Stimulated activated naive CD4-positive, alpha-beta T cell treated with Interleukin-2 at 50 U/mL for 16 hours (primary cell): ENCODE measurements around the gene FNIP1.
"Not testable (repeated sequence)": the region's sequence is repeated elsewhere in the genome, so short reads cannot be mapped to it uniquely, and the experiment has no call there.

Experiments
- DNase-seq: peaks from one replicate; lab custom pipeline; 2025; lab: John Stamatoyannopoulos, UW

Gene FNIP1

DNA sequence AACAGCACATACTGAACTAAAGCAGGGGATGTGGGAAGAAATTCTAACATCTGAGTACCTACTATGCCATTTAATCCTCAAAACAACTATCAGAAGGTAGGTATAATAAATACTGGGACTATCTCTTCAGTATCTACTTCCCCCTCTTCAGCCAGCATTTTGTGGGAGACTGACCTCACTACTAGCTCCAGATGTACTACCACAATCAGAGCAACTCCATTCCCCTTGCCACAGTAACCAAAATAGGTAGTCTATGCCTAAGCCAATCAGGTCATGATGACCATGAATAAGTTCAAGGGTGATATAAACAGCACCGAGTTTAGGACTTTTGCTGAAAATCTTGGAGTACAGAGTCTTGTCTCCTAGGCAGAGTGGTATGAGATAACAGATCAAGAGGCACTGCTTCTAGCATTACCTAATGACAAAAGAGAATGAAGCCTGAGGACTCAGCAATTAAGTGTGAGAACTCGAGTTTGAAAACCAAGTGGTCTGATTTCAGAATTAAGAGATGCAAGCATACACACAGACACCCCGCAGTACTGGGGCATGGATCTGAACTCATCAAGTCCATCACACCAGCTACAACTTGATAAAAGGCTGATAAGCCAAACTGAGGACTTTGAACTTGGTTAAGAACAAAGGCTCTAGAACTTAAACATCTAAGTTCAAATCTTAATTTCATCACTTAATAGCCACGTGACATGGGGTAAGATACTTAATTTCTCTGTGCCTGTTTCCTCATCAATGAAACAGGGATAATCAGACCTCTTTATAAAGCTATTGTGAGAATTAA, 9.7 kb downstream of the FNIP1 start:
- DNase-seq, result no peak

DNA sequence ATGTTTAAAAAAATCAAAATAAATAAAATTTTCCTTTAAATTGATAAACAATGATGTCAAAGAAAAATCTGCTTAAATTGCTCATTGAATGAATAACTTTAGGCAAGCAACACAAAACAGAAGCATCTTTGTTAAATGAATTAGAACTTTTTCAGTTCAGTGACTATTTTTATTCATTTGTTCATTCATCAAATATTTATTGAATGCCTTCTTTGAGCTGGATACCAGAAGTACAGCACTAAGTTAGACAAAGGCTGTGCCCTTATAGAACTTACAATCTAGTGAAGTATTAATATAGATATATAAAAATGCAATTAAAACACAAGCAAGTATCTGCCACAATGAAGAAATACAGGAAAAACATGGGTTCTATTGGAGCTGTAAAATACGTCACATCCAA, 10.8 kb downstream of the FNIP1 start:
- DNase-seq, result no peak

DNA sequence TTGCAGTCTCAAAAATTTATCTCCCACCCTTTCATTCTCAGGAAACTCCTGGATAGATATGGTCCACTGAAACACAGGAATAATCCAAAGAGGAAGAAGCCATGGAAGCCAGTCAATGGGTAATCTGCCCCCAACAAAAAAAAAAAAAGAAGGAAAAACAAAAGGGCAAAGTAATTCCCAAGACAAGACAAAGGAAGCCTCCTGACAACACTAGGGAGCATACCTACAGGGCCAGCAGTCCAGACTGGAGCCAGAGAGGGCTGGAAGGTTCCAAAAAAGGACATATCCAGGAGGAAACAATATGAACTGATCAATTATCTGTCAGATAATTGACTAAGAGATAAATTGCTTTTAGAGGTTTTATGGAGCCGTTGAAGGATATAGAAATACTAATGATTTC, 12.9 kb downstream of the FNIP1 start:
- DNase-seq, result no peak

DNA sequence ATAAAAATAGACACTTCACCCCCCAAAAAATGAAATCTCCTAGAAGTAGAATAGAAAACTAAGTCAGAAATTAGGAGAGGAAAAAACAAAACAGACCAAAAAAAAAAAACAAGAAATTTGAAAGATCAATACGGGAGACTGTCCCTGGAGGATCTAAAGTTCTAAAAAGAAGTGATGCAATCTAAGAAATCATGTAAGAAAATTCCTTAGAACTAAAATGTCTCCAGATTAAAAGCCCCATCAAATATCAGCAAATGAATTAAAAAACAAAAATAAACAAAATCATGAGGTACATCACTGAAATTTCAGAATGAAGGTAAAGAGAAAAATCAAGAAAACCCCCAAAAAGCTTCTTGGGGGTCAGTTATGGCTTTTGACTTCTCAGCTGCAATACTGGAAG, 13.5 kb downstream of the FNIP1 start:
- DNase-seq, result no peak

DNA sequence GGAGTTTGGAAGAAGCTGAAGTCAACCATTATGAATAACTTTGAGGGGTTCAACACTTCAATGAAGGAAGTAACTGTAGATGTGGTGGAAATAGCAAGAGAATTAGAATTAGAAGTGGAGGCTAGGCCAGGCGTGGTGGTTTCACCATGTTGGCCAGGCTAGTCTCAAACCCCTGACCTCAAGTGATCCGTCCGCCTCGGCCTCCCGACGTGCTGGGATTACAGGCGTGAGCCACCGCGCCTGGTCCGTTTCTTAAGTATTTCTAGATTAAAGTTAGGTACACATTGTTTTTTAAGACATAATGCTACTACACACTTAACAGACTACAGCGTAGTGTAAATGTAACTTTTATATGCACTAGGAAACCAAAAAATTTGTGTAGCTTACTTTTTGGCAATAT, 14.1 kb downstream of the FNIP1 start:
- no peak for DNase-seq

DNA sequence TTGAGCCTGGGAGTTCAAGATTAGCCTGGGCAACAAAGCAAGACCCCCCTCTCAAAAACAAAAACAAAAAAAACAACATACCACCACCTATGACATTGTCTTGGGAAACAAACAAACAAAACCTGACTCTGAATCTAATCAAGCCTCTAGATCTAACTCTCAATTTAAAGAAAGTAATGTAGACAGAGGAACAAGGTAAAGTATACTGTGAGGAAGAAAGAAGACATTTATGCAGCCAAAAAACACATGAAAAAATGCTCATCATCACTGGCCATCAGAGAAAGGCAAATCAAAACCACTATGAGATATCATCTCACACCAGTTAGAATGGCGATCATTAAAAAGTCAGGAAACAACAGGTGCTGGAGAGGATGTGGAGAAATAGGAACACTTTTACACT, 18.7 kb downstream of the FNIP1 start:
- not testable (repeated sequence) for DNase-seq

DNA sequence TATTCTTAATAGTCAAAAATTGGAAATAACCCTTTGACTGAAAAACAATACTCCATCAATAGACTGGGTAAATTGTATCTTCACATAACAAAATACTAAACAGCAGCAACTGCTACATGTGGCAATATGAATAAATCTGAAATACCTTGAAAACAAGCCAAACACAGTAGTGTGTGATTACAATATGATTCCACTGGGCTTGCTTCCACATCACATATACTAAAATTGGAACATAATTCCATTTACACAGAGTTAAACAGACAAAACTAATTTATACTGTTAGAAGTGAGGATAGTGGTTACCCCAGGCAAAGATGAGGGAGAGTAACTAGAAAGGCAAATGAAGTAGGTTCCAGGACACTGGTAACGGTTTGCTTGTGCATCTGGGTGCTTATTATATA, 20.4 kb downstream of the FNIP1 start:
- DNase-seq, result no peak

DNA sequence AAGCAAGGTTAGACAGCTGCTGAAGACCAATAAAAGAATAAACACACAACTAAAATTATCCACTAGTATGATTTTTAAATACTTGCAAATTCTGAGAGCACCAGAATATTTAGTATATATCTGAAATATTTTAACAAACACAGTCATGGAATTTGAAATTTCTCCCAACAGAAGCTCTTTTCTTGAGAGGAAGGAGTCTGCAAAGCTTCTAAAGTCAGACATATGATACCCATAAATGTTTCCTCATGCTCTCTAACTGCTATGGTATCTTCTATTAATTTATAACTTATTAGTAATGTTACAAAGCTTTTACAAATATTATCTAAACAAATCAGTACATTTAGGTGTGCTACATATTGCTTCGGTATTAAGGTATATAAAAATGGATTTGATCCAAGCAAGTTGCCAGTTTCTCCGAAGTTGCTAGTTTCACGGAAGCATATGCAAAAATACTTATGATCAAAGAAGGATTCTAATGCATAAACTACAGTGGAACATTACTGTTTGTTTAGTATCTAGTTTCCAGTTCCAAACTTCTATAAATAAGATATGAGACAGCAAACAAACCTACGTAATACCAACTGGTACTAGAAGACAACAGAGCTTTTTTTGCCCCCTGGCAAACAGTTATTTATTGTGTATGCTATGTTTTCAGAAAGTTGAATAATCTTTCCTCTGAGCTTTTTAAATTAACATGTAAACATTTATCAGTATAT, 22.0 kb downstream of the FNIP1 start:
- no peak for DNase-seq

DNA sequence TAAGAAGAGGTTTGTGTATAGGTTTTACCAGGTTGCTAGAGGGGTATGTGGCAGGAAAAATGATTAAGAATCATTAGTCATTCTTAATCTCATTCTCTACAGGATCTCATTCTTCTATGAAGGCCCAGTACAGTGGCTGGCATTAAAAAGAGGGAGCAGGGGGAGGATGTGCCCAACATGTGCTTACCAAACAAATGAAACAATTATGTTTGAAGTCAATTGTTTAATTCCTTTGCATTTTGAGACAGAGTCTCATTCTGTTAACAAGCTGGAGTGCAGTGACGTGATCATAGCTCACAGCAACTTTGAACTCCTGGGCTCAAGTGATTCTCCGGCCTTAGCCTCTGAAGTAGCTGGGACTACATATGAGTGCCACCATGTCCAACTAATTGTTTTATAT, 23.0 kb downstream of the FNIP1 start:
- no peak for DNase-seq

DNA sequence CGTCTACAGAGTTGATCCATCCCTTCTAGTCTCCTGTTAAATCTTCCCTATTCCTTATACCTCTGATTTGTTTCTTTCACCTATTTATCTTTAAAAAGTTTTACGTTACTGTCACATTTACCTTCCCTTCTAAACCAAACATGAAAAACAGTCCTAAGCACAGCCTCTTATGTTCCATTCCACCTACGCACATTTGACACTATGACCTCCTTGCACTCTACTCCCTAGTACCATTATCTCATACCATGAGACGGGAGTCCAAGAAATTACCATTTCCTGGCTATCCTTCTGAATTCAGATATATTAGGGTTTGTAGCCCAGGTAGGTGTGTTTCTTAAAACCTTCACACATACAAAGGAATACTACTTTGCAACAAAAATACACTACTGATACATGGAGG, 25.1 kb downstream of the FNIP1 start:
- DNase-seq, result no peak

DNA sequence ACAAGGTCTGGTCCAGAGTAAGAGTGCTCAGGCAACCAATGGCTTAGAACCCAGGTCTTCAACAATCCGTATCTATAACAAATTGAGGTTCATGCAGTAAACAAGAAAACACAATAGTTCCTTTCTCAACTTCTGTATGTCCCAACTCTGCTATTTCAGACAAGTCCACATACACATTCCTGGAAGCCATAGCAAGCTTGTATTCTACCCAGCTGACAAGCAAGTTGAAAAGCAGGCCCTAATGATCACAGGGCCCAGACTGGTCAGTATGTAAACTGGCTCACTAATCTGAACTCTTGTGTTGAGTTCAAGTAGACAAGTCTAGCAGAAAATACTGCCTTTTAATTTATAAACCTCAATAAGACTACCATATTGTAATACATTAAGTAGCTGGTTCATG, 26.9 kb downstream of the FNIP1 start:
- DNase-seq, result no peak

DNA sequence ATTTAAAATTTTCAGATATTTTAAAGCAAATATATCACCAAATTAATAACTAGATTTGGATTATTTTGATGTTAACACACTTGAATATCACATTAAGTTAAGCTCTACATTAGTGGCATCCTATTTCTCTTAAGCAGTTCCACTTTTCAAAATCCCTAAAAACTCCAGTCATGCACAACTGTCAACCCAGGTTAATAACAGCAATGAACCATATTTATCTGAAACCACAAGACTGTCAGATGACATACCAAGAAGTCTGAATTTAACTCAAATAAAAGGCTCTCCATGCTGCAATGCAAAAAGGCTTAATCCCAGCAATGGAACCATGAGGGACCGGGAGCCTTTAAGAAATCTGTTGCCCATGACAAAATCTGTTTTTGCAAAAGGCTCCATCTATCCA, 27.5 kb downstream of the FNIP1 start:
- no peak for DNase-seq

DNA sequence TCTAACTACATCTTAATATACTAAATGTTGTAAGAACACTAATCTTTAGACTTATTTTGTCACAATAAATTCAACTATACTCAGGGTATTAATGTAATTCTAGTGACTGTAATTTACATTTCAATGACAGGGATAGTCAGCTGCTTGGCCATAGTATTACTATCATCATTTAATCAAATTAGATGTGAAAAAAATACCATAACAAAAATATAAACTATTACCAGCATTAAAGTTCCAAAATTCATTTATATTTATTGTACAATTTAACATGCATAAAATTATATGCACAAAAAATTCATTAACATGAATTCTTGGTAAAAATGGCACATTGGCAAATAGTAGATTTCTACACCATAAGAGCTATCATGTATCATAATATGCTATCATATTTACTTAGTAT, 28.9 kb downstream of the FNIP1 start:
- DNase-seq, result no peak

DNA sequence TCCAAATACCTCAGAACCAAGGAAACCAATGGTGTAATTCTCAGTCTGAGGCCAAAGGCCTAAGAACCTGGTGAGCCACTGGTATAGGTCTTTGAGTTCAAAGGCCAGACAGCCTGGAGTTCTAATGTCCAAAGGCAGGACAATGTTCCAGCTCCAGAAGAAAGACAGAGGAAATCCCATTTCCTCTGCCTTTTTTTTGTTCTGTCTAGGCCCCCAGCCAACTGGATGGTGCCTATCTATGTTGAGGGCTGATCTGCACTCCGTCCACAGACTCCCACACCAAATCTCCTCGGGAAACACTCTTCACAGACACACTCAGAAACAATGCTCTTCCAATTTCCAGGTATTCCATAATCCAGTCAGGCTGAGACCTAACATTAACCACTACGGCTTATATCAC, 30.1 kb downstream of the FNIP1 start:
- DNase-seq, result no peak

DNA sequence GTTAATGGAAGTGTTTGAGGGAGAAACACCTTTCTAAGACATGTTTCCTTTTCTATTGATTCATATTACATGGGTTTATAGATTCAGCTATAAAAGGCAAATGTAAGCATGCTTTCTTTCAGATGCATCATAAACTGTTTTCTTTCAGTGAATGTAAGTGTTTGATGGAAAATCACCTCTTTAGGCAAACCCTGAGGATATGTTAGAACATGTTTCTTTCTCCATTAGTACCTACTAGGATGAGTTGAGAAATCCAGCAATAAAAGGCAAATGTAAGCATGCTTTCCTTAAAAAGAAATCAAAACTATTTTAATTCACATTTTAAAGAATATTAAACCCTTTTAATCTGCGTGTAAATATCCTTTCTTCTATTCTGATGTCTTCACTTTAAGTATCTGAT, 31.6 kb downstream of the FNIP1 start:
- DNase-seq, result no peak

DNA sequence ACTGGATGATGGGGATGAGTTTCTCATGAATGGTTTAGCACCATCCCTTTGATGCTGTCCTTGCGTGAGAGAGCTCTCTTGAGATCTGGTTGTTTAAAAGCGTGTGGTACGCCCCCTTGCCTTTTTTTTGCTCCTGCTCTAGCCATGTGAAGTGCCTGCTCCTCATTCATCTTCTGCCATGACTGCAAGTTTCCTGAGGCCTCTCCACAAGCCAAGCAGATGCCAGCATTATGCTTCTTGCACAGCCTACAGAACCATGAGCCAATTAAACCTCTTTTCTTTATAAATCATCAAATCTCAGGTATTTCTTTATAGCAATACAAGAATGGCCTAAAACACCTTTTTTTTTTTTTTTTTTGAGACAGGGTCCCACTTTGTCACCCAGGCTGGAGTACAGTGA, 32.8 kb downstream of the FNIP1 start:
- no peak for DNase-seq

DNA sequence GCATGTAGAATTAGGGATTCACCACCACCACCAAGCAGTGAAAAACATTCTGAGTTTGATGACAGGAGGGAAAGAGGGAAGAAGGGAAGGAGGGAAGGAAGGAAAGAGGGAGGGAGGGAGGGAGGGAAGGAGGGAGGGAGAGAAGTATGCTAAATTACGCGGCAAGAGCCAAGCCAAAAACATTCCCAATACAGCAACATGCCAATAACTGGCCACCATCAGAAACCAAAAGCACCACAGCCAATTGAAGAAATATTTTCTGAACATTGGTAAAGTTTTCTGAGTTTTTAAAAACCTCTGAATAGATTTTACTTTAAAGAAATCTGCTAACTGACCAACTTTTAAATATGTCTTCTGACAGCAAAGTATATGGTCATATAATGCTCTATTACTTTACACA, 36.0 kb downstream of the FNIP1 start:
- no peak for DNase-seq

DNA sequence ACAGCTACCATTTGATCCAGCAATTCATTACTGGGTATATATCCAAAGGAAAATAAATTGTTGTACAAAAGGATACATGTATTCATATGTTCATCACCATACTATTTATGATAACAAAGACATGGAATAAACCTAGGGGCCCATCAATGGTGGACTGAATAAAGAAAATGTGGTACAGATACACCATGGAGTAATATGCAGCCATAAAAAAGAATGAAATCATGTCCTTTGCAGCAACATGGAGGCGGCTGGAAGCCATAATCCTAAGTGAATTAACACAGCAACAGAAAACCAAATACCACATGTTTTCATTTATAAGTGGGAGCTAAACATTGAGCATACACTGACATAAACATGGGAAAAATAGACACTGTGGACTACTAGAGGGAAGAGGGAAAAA, 37.1 kb downstream of the FNIP1 start:
- DNase-seq, result no peak

DNA sequence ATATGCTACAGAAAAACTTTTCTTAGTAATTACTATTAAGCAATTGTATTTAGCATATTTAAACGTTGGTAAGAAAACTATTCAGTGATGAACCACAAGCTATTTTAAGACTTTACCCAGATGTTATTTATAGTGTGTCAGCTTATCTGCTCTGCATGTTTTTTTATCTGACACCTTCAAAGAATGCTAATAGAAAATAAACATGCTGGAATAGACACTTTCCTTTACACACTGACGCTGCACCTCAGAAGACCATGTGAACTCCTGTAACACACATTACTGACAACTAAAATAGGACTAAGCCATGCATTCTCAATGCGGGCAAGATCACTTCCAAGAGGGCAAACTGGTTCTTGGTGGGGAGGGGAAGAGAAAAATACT, 38.3 kb downstream of the FNIP1 start:
- DNase-seq, result no peak

DNA sequence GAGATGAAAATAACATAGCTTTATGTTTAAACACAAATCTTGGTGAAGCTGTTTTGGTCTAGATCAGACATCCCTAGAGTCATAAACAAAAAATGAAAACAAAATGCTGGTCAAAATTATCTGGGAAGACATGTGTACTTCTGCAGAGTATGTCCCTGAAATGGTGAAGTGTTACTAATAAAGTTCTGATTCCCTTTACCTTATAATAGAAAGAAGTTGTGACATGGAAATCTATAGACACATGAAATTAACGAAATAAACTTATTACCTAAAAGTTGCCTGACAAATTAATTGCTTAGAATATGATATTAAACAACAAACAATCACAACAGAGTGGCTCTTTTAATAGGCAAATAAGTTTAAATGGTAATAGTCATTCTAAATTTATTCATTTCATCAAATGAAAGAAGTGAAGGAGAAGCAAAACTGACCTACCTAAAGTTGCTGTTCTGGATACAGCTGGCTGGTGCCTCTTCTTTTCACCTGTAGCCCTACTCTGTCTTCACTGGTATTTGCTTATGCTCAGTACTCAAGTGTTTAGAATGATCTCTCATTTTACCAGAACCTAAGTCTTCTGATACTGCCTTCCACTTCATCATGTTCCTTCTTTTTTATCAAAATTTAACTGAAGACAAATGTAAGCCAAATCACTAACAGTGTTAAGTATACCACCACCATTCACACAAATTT, 38.8 kb downstream of the FNIP1 start:
- DNase-seq, result no peak

DNA sequence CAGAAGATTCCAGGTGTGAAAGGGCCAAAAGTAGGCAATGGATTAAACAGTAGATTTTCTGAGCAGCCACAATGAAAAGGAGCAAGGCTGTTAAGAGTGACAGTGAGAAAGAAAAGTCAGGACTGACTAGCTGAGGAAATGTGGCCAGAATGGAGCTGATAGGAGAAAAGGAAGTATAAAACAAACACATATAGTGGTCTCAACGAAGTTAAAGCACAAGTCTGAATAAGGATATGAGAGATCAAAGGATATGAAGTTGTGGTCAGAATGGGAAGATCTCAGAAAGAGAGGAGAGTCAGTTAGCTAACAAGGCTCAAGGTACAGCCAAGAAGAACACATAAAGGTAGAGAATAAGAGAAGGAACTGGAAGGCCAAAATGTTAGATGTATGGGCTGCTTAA, 39.9 kb downstream of the FNIP1 start:
- DNase-seq, result no peak

DNA sequence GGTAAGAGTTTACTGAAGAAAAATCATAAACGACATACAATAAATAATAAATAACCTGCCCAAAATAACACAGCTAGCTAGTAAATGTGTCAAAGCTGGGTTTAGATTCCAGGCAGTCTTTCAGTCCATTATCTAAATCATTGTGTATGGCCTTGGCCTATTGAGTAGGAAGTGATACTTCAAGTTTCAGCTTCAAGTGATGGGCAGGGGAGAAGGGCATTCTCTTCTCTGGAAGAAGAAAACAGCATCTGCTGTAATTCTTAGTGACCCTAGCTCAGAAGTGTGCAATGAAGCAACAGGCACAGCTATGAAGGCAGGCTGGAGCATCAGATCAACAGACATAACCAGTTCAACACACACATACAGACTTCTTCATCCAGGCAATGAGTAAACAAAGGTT, 42.5 kb downstream of the FNIP1 start:
- DNase-seq, result no peak

DNA sequence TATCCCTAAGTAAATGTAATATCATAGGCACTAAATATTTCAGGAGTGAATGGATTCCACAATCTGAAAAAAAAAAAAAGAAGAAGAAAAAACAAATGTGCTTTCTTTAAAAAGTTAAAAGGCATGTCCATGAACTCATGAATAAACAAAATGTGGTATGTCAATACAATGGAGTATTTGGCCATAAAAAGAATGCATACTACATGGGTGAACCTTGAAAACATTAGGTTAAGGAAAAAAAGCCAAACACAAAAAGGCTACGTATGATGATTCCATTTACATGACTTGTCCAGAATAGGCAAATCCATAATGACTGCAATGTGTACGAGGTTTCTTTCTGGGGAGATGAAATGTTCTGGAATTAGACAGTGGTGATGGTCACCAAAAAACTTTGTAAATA, 45.3 kb downstream of the FNIP1 start:
- DNase-seq, result no peak
